ENCODE measurements around the gene KMT2B.
A peak's percentile ranks its signal among the peaks of the same experiment; 100 is the strongest.

DNA sequence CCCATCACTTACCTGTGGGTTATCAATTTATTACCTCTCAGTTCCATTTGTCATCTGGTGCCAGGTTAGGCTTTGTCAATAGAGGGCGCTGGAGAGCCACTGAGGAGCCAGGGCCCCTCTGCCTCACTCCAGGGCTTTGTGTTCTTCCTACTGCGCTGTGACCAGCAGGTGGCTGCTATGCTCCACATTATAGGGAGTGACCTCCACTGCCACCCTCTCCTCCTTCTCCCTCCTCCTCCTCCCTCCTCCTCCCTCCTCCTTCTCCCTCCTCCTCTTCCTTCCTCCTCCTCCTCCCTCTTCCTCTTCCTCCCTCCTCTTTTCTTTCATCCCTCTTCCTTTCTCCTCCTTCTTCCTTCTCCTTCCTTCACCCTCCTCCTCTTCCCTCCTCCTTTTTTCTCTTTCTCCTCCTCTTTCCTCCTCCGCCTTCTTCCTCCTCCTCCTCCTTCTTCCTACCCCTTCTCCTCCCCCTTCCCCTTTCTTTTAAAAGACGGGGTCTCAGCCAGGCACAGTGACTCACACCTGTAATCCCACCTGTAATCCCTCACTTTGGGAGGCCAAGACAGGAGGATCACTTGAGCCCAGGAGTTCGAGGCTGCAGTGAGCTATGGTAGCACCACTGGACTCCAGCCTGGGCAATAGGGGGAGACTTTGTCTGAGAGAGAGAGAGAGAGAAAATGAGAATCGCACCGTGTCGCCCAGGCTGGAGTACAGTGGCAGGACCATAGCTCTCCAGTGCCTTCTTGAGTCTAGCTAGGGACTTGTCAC lies 23.8 kb upstream of the KMT2B start:
- TF ChIP-seq, protein P1, sequence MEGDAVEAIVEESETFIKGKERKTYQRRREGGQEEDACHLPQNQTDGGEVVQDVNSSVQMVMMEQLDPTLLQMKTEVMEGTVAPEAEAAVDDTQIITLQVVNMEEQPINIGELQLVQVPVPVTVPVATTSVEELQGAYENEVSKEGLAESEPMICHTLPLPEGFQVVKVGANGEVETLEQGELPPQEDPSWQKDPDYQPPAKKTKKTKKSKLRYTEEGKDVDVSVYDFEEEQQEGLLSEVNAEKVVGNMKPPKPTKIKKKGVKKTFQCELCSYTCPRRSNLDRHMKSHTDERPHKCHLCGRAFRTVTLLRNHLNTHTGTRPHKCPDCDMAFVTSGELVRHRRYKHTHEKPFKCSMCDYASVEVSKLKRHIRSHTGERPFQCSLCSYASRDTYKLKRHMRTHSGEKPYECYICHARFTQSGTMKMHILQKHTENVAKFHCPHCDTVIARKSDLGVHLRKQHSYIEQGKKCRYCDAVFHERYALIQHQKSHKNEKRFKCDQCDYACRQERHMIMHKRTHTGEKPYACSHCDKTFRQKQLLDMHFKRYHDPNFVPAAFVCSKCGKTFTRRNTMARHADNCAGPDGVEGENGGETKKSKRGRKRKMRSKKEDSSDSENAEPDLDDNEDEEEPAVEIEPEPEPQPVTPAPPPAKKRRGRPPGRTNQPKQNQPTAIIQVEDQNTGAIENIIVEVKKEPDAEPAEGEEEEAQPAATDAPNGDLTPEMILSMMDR (IDR thresholded peaks at IDR 0.05), result peak; percentile 93
- TF ChIP-seq EZH2 (IDR thresholded peaks at IDR 0.05) (no peak), EZH2phosphoT487 (IDR thresholded peaks at IDR 0.05) (no peak)
